ENCODE measurements around the gene MBD6.

- TF ChIP-seq POLR2A (IDR thresholded peaks at IDR 0.05): no peak
- TF ChIP-seq CTCF (IDR thresholded peaks at IDR 0.05): no peak
- no peak for TF ChIP-seq EP300 (IDR thresholded peaks at IDR 0.05; ENCODE audit: low read depth)
- no peak for TF ChIP-seq POLR2AphosphoS5 (IDR thresholded peaks at IDR 0.05)
Measured at GRCh38 chr12:57531836-57532235, 9.2 kb downstream of the MBD6 start.
